NCI-H460 (cell line): ENCODE results near the gene EMC9. TPM values are rescaled to one million over a fixed set of nuclear protein-coding genes. Genes with fewer than 3 reads are reported as not detected.

Experiments
- DNase-seq: peaks from one replicate; pipeline ENCODE4 v3.0.0-alpha.2; 2016; ENCODE audit warnings: low read depth; ENCODE audit errors: extremely low read depth
- total RNA-seq: library from RNA; depleted of rRNA; stranded (reverse); fragments of >200 nt; shearing (Covaris generic); gene quantifications from 2 replicates; pipeline ENCODE4 v1.2.3, GENCODE V29; 2014

The EMC9 gene
- total RNA-seq, 1 experiment from 2014 or later, result 29.6 TPM

- DNase-seq, result no peak
Observed at GRCh38 chr14:24132976-24133375, 8.4 kb downstream of the EMC9 start.

- DNase-seq, result no peak
Observed at GRCh38 chr14:24132061-24132685, 9.2 kb downstream of the EMC9 start.

GRCh38 chr14:24131549-24131966 is 9.8 kb downstream of the EMC9 start:
- DNase-seq, result no peak

- DNase-seq, result no peak
Observed at GRCh38 chr14:24130717-24131548, 10.5 kb downstream of the EMC9 start.

- DNase-seq, result no peak
Observed at GRCh38 chr14:24130380-24130716, 11.0 kb downstream of the EMC9 start, which contains the start of gene FITM1. Gene FITM1, plus strand, starts transcription at chr14:24130659. Its CDS starts 905 bp downstream, at chr14:24131564.

- DNase-seq, result no peak
Observed at GRCh38 chr14:24129410-24129998, 11.9 kb downstream of the EMC9 start.

- no peak for DNase-seq
Observed at GRCh38 chr14:24127673-24128072, 13.7 kb downstream of the EMC9 start.

GRCh38 chr14:24126939-24127338 is 14.5 kb downstream of the EMC9 start:
- DNase-seq, result no peak

- DNase-seq, result no peak
Observed at GRCh38 chr14:24123424-24124417, 17.7 kb downstream of the EMC9 start.

- DNase-seq, result no peak
Observed at GRCh38 chr14:24122898-24123297, 18.5 kb downstream of the EMC9 start.

GRCh38 chr14:24122416-24122815 is 19.0 kb downstream of the EMC9 start:
- no peak for DNase-seq

GRCh38 chr14:24121210-24121609 is 20.2 kb downstream of the EMC9 start:
- no peak for DNase-seq

- DNase-seq, result no peak
Observed at GRCh38 chr14:24119691-24120090, 21.7 kb downstream of the EMC9 start.

- no peak for DNase-seq
Observed at GRCh38 chr14:24117179-24117578, 24.2 kb downstream of the EMC9 start.

- DNase-seq, result no peak
Observed at GRCh38 chr14:24116128-24116814, 25.1 kb downstream of the EMC9 start.

GRCh38 chr14:24115422-24116127 is 25.8 kb downstream of the EMC9 start:
- no peak for DNase-seq

- DNase-seq, result peak; percentile 100
Observed at GRCh38 chr14:24114532-24115421, 26.6 kb downstream of the EMC9 start, which contains the start of the genes DCAF11 and NRL. Gene DCAF11, plus strand, starts transcription at chr14:24114777. Its CDS starts 818 bp downstream, at chr14:24115595. Gene NRL, minus strand, starts transcription at chr14:24114949. Its CDS starts 32,101 bp downstream, at chr14:24082848.
